HepG2 (cell line): ENCODE measurements around the gene ZFP64. TPM values are rescaled to one million over a fixed set of nuclear protein-coding genes. Genes with fewer than 3 reads are reported as not detected.

ENCODE experiments used
- ATAC-seq: fragments of 200-7000 bp; cut with Tn5 transposase; 3 replicates; pipeline ENCODE4 v1.9.1; 2020; ENCODE audit warnings: mild to moderate bottlenecking, moderate library complexity
- BruUV-seq: library from RNA; stranded (reverse); fragments of 400-500 nt; replicated peaks from 2 replicates; lab custom pipeline; 2021; lab: Mats Ljungman, UMichigan
- CTCF ChIA-PET: fragments of 300-600 bp; formaldehyde crosslinking; extraction: SDS; loops from one replicate; lab custom pipeline; 2021; ENCODE audit warnings: low total read pairs, inconsistent platforms, low intra/inter-chr PET ratio; lab: Yijun Ruan, JAX
- POLR2A ChIA-PET: fragments of 350-600 bp; sonication (Branson Sonifier 250); formaldehyde crosslinking; loops from one replicate; lab custom pipeline; 2020; ENCODE audit warnings: antibody characterized with exemption, inconsistent platforms; lab: Yijun Ruan, JAX
- DNase-seq: peaks from one replicate; pipeline ENCODE4 v3.0.0-alpha.2; 2015; ENCODE audit warnings: low spot score
- FAIRE-seq: peaks from 3 replicates; lab custom pipeline; 2011; peaks lifted over from hg19 to GRCh38; lab: Jason Lieb, UNC
- H2AFZ ChIP-seq: one replicate; pipeline ENCODE4 v1.6.1; 2011; ENCODE audit warnings: low read length, inconsistent platforms
- H3K27ac ChIP-seq: fragments of 300-600 bp; 3 replicates; pipeline ENCODE4 v1.8.0; 2011; ENCODE audit warnings: mixed run types, mild to moderate bottlenecking, mixed read lengths, low read length, inconsistent platforms; ENCODE audit not compliant: insufficient read depth; ENCODE audit errors: extremely low read length
- H3K27me3 ChIP-seq, 2 experiments: fragments of 200-600 bp in 1 of 2; 2 replicates in 1 of 2; 3 replicates in 1 of 2; pipeline versions ENCODE4 v1.6.0 to v1.8.0; 2011; ENCODE audit warnings: low read length in 2 of 2, mild to moderate bottlenecking in 2 of 2, moderate library complexity in 2 of 2, inconsistent platforms in 1 of 2; ENCODE audit not compliant: insufficient read depth in 2 of 2, control insufficient read depth in 1 of 2
- H3K36me3 ChIP-seq, 2 experiments: fragments of 200-600 bp in 1 of 2; replicated peaks in 1 of 2; 2 replicates in 1 of 2; 3 replicates in 1 of 2; pipeline versions ENCODE4 v1.5.1 to v1.8.0; 2011; ENCODE audit warnings: low read length in 2 of 2, inconsistent platforms in 1 of 2; ENCODE audit not compliant: insufficient read depth in 2 of 2, control insufficient read depth in 1 of 2
- H3K4me1 ChIP-seq: 2 replicates; pipeline ENCODE4 v1.5.1; 2012; ENCODE audit warnings: low read length, inconsistent platforms; ENCODE audit not compliant: insufficient read depth
- H3K4me2 ChIP-seq: 2 replicates; pipeline ENCODE4 v1.6.0; 2011; ENCODE audit warnings: low read depth, low read length, inconsistent platforms
- H3K4me3 ChIP-seq, 3 experiments: fragments of 200-600 bp in 1 of 3; sonication (generic), shearing (Covaris generic) in 1 of 3; replicated peaks in 1 of 3; 2 replicates each; pipeline ENCODE4 v1.5.1; 2011 to 2016; ENCODE audit warnings: low read length in 3 of 3, inconsistent platforms in 2 of 3, low read depth in 2 of 3, mild to moderate bottlenecking in 2 of 3, control low read depth in 1 of 3, mixed read lengths in 1 of 3; ENCODE audit not compliant: insufficient read depth in 1 of 3
- H3K79me2 ChIP-seq: one replicate; pipeline ENCODE4 v1.6.1; 2011; ENCODE audit warnings: low read length, inconsistent platforms; ENCODE audit not compliant: insufficient read depth
- H3K9ac ChIP-seq: 2 replicates; pipeline ENCODE4 v1.6.0; 2011; ENCODE audit warnings: mild to moderate bottlenecking, low read depth, low read length, inconsistent platforms; ENCODE audit not compliant: insufficient read depth
- H3K9me3 ChIP-seq: 2 replicates; pipeline ENCODE4 v1.5.1; 2012; ENCODE audit warnings: mild to moderate bottlenecking, low read length
- H4K20me1 ChIP-seq: 2 replicates; pipeline ENCODE4 v1.6.0; 2011; ENCODE audit warnings: inconsistent platforms, mild to moderate bottlenecking, low read length, moderate library complexity; ENCODE audit not compliant: insufficient read depth
- KLF11 ChIP-seq: IDR thresholded peaks from 2 replicates; pipeline ENCODE4 v1.6.1; 2016; ENCODE audit warnings: missing compliant biosample characterization
- SATB2 ChIP-seq: sonication (generic); formaldehyde crosslinking; IDR thresholded peaks from 2 replicates; pipeline ENCODE4 v1.5.0; 2020; ENCODE audit warnings: missing genetic modification reagents
- SRF ChIP-seq: IDR thresholded peaks from 2 replicates; pipeline ENCODE4 v1.6.1; 2011; ENCODE audit warnings: mild to moderate bottlenecking, low read depth, low read length, moderate library complexity
- SYNCRIP ChIP-seq: fragments of 200-400 bp; formaldehyde crosslinking; IDR thresholded peaks from 2 replicates; pipeline ENCODE4 v1.6.1; 2018; ENCODE audit warnings: mild to moderate bottlenecking, low read depth, low read length; ENCODE audit not compliant: insufficient read depth
- TEAD2 ChIP-seq: sonication (generic); formaldehyde crosslinking; IDR thresholded peaks from 2 replicates; pipeline ENCODE4 v1.9.0; 2021; ENCODE audit warnings: missing genetic modification reagents
- WGBS: methylation state at CpG from one replicate; pipeline ENCODE4 v1.1.6; 2017; ENCODE audit warnings: low lambda C conversion rate; 5-methylcytosine and 5-hydroxymethylcytosine counted together
- in situ Hi-C: cut with HindIII; loops from 2 replicates; pipeline ENCODE4 v1.10.0; 2017; ENCODE audit warnings: low pct_unique_long_range_greater_than_20kb; ENCODE audit not compliant: extremely low pct_ligation_motif_present
- intact Hi-C: fragments of 100-400 bp; cut with micrococcal nuclease; formaldehyde crosslinking; loops from one replicate; pipeline ENCODE4 v1.10.0; 2022; ENCODE audit not compliant: unreplicated experiment
- polyA plus RNA-seq, 8 experiments: library from polyadenylated mRNA; depleted of rRNA in 3 of 8; stranded (reverse) in 7 of 8; unstranded in 1 of 8; fragments of >200 nt; fragmentation: Illumina TruSeq in 4 of 8; extraction: Trizol in 4 of 8; gene quantifications; 2 replicates each; pipeline versions ENCODE4 v1.2.1 to v1.2.3, GENCODE V29; 2011 to 2016; ENCODE audit warnings: low read depth in 4 of 8, missing spikeins in 1 of 8, mixed read lengths in 1 of 8; ENCODE audit not compliant: insufficient read depth in 1 of 8
- total RNA-seq, 5 experiments: library from RNA; depleted of rRNA; stranded (reverse); fragments of >200 nt; fragmentation: Illumina TruSeq; extraction: Trizol; gene quantifications; 2 replicates each; pipeline ENCODE4 v1.2.3, GENCODE V29; 2016; ENCODE audit warnings: low read depth in 1 of 5
- TF ChIP-seq, protein P1 (sequence below): sonication (generic); formaldehyde crosslinking; IDR thresholded peaks from 2 replicates; pipeline ENCODE4 v1.8.0; 2022; ENCODE audit warnings: mild to moderate bottlenecking, missing genetic modification reagents, moderate library complexity
- TF ChIP-seq, protein P2 (sequence below): sonication (generic); formaldehyde crosslinking; IDR thresholded peaks from 2 replicates; pipeline ENCODE4 v1.4.0; 2020; ENCODE audit warnings: missing genetic modification reagents, mild to moderate bottlenecking, borderline replicate concordance
- TF ChIP-seq, protein P3 (sequence below): sonication (generic); formaldehyde crosslinking; IDR thresholded peaks from 2 replicates; pipeline ENCODE4 v1.4.0; 2020; ENCODE audit warnings: mild to moderate bottlenecking, missing genetic modification reagents

Gene ZFP64
- total and polyA plus RNA-seq, 2 of the 13 experiments (the other 11 are each of a cell fraction or from before 2014, with no cell fraction given) = 12.0 to 24.3 TPM

DNA sequence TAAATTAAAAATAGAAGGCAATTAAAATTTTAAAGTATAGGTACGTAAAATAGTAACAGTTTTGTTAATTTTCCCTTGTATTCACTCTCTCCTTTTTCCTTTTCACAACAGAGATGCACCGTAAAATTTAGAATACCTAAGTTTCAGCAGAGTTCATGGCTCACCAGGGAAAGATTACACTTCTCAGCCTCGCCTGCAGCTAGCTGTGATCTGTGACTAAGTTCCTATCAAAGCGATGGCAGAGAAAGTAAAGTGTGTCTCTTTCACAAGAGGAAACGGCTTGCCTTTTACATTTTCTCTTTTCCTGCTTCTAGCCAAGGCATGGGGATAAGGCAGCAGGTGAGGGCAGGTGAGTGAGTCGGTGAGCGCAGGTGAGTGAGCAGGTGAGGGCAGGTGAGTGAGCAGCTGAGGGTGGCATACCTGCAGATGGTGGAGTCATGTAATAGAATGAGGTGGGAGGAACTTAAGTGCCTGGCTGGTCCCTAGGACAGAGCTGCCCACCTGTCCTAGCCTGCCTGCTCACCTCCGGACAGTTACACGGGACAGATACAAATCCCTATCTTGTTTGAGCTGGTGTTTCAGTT lies 30.9 kb downstream of the ZFP64 start:
- DNase-seq (no peak), ATAC-seq (no peak), FAIRE-seq (no peak)
- TF ChIP-seq, protein P1, sequence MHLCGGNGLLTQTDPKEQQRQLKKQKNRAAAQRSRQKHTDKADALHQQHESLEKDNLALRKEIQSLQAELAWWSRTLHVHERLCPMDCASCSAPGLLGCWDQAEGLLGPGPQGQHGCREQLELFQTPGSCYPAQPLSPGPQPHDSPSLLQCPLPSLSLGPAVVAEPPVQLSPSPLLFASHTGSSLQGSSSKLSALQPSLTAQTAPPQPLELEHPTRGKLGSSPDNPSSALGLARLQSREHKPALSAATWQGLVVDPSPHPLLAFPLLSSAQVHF (CRISPR knock-in tag) = 0 out of 2 replicates have a peak, but pooled peaks have one; percentile 25
- TF ChIP-seq SRF (no peak), KLF11 (CRISPR knock-in tag) (no peak), SYNCRIP (no peak), TEAD2 (no peak)
- no peak overlapping the region for H3K9ac ChIP-seq
- H4K20me1 ChIP-seq = no peaks in the 10 kb centered on the region
- H3K36me3 ChIP-seq = peaks cover 28 to 78% of the 10 kb centered on the region in 2 experiments
- CTCF ChIA-PET = no interaction called here
- BruUV-seq = no TSS peak
- H3K27me3 ChIP-seq = no peaks in the 10 kb centered on the region
- peaks cover 4% of the 10 kb centered on the region for H3K9me3 ChIP-seq
- H3K4me2 ChIP-seq = no peak overlapping the region
- H3K27ac ChIP-seq = no peak overlapping the region
- in situ Hi-C loops (no loop called here), intact Hi-C loops (no loop called here)
- no peaks in the 10 kb centered on the region for H3K79me2 ChIP-seq
- H2AFZ ChIP-seq = no peak overlapping the region
- H3K4me1 ChIP-seq = no peaks in the 10 kb centered on the region
- POLR2A ChIA-PET = no interaction called here
- 97% methylated on average over 9 of the region's 9 CpGs for WGBS
- no peak overlapping the region for H3K4me3 ChIP-seq

DNA sequence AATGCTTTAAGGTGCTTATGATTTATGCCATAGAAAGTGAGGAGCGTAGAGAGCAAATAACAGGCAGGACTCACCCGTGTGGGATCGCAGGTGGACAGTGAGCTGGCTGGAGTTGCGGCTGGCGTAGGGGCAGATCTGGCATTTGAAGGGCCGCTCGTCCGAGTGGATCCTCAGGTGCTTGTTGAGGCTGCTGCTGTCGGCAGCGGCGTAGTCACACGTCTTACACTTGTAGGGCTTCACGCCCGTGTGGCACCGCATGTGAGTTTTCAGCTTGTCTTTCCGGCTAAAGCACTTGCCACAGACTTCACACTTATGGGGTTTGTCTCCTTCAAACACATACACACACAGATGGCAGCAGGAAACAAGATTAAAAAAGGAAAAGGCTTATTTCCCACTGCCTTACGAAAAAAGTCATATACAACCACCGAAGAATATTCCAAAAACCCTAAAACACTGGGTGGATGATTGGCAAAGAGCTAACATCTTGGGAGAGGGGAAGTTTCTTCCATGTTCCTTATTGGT lies 31.5 kb downstream of the ZFP64 start:
- Histone ChIP-seq H3K9ac (no peak overlapping the region), H3K79me2 (no peaks in the 10 kb centered on the region), H3K9me3 (no peaks in the 10 kb centered on the region), H3K27ac (no peak overlapping the region), H2AFZ (no peak overlapping the region), H3K4me1 (no peaks in the 10 kb centered on the region), H4K20me1 (no peaks in the 10 kb centered on the region), H3K4me2 (no peak overlapping the region), H3K27me3 (no peaks in the 10 kb centered on the region), H3K36me3 (peaks cover 26 to 73% of the 10 kb centered on the region in 2 experiments), H3K4me3 (no peak overlapping the region)
- DNase-seq = no peak
- ChIA-PET POLR2A (no interaction called here), CTCF (no interaction called here)
- intact Hi-C loops = no loop called here
- no peak for FAIRE-seq
- in situ Hi-C loops = no loop called here
- ATAC-seq = no peak
- BruUV-seq = no TSS peak
- over 99% methylated on average over 18 of the region's 18 CpGs for WGBS
- TF ChIP-seq, protein P2, sequence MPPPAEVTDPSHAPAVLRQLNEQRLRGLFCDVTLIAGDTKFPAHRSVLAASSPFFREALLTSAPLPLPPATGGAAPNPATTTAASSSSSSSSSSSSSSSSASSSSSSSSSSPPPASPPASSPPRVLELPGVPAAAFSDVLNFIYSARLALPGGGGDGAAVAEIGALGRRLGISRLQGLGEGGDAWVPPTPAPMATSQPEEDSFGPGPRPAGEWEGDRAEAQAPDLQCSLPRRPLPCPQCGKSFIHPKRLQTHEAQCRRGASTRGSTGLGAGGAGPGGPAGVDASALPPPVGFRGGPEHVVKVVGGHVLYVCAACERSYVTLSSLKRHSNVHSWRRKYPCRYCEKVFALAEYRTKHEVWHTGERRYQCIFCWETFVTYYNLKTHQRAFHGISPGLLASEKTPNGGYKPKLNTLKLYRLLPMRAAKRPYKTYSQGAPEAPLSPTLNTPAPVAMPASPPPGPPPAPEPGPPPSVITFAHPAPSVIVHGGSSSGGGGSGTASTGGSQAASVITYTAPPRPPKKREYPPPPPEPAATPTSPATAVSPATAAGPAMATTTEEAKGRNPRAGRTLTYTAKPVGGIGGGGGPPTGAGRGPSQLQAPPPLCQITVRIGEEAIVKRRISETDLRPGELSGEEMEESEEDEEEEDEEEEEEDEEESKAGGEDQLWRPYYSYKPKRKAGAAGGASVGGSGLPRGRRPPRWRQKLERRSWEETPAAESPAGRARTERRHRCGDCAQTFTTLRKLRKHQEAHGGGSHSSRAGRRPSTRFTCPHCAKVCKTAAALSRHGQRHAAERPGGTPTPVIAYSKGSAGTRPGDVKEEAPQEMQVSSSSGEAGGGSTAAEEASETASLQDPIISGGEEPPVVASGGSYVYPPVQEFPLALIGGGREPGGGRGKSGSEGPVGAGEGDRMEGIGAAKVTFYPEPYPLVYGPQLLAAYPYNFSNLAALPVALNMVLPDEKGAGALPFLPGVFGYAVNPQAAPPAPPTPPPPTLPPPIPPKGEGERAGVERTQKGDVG = no peak
- TF ChIP-seq, protein P3, sequence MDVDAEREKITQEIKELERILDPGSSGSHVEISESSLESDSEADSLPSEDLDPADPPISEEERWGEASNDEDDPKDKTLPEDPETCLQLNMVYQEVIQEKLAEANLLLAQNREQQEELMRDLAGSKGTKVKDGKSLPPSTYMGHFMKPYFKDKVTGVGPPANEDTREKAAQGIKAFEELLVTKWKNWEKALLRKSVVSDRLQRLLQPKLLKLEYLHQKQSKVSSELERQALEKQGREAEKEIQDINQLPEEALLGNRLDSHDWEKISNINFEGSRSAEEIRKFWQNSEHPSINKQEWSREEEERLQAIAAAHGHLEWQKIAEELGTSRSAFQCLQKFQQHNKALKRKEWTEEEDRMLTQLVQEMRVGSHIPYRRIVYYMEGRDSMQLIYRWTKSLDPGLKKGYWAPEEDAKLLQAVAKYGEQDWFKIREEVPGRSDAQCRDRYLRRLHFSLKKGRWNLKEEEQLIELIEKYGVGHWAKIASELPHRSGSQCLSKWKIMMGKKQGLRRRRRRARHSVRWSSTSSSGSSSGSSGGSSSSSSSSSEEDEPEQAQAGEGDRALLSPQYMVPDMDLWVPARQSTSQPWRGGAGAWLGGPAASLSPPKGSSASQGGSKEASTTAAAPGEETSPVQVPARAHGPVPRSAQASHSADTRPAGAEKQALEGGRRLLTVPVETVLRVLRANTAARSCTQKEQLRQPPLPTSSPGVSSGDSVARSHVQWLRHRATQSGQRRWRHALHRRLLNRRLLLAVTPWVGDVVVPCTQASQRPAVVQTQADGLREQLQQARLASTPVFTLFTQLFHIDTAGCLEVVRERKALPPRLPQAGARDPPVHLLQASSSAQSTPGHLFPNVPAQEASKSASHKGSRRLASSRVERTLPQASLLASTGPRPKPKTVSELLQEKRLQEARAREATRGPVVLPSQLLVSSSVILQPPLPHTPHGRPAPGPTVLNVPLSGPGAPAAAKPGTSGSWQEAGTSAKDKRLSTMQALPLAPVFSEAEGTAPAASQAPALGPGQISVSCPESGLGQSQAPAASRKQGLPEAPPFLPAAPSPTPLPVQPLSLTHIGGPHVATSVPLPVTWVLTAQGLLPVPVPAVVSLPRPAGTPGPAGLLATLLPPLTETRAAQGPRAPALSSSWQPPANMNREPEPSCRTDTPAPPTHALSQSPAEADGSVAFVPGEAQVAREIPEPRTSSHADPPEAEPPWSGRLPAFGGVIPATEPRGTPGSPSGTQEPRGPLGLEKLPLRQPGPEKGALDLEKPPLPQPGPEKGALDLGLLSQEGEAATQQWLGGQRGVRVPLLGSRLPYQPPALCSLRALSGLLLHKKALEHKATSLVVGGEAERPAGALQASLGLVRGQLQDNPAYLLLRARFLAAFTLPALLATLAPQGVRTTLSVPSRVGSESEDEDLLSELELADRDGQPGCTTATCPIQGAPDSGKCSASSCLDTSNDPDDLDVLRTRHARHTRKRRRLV (CRISPR knock-in tag) = no peak
- no peak for TF ChIP-seq SATB2 (CRISPR knock-in tag)
